ENCODE results near the gene FHIT.

The FHIT gene

DNA sequence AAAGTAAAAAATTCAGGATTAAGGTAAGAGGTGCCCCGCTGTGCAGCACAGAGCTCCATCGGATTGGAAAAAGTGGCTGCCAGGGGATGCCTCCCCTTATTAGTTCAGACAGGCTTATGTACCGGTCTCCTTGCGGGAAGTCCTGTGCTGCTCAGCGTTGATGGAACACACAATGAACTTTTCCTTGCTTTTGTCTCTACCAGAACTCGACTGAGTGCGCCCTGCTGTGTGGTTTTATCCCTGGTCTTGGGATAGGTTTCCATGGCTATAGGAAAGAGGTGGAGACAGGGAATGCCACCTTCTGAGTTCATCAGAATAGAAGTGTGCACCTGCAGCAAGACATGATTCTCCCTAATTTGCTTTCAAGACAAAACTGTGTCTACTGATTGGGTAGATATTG lies 1455.5 kb downstream of the FHIT start:
- DNase-seq (ENCODE audit: low spot score), result no peak

DNA sequence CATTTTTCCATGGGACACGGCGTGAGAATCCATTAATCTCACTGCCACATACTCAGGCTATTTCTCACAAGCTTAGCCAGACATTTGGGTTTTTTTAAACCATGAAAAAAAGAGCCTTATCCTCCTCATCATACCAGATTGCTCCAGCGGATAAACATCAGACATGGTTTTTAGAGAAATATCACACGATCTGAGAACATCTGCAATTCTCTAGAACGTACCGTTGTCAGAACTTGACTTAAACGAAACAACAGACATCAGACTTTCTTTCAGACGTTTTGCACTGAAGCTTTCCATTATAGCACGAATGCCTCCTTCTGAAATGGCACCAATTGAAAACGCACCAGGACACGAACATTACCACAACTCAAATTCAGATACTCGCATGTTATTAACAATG lies 1457.3 kb downstream of the FHIT start:
- no peak for DNase-seq (ENCODE audit: low spot score)

DNA sequence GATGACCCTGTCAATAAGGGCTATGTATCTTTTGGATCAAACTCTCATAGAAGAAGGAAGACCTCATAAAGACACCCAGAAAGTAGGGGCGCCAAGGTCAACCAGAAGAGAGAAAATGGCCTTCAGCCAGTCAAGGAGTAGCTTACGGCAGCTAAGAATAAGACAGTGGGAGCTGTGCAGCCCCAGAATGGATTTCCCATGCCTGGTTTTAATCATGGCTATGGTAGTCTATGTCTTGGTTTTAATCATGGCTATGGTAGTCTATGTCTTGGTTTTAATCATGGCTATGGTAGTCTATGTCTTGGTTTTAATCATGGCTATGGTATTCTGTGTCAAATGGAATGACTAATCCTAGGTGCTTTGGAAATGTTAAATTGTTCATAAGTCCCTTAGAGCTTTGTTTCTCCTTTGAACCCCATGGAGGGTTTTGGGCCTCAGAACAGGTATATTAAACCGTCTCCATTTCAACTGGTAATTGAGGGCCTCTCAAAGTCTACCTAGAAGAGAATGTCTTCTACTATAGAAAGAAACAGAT lies 1459.4 kb downstream of the FHIT start:
- no peak for DNase-seq (ENCODE audit: low spot score)

DNA sequence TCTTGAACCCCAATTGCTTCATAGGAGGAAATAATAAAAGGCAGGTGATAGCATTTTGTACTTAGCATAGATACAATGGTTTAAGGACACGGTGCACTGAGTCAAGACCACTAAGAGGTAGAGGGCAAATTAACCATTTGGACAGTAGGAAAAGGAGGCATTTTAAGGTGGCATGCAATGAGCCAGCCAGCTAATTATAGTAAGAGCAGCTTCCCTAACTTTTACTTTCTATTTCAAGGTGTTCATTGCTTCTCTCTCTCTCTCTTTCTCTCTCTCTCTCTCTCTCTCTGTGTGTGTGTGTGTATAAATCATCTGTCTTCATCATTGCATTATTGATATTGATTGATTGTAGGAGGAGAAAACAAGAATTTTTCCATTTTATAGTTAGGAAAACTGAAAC lies 1461.0 kb downstream of the FHIT start:
- no peak for DNase-seq (ENCODE audit: low spot score)

DNA sequence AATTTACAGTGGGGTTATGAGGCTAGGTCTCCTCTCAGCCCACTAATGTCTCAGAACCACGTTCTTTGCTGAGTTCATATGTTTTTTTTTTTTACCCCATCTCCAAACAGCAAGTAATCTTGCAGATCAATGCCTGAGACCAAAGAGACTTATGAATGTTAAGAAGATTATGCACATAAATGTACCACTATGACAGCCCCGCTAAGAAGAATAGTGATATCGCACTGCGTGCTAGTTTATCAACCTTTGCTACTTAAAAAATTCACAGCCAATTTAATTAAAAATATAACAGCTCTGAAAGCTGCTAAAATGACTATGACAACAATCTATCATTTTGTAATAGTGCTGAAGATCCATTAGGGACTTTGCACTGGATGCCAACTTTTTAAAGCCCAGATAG lies 1462.5 kb downstream of the FHIT start:
- no peak for DNase-seq (ENCODE audit: low spot score)

DNA sequence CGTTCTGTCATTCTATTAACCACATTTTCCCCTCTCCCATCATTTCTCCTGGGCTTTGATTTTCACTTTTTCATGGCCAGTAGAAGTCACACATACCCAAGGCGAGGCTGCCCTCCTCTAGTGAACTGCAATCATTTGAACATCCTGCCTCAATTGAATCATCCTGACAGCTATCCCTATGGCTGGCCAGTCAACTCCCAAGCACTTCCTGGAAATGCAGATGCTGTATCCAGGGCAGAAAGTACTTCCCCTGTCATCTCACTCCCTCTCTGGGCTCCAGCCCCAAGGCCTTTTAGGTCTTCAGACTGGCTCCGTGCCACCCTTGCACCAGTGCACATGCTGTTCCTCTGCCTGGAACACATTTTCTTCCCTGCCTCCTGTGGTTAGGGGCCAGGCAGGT lies 1463.1 kb downstream of the FHIT start:
- DNase-seq (ENCODE audit: low spot score), result no peak

DNA sequence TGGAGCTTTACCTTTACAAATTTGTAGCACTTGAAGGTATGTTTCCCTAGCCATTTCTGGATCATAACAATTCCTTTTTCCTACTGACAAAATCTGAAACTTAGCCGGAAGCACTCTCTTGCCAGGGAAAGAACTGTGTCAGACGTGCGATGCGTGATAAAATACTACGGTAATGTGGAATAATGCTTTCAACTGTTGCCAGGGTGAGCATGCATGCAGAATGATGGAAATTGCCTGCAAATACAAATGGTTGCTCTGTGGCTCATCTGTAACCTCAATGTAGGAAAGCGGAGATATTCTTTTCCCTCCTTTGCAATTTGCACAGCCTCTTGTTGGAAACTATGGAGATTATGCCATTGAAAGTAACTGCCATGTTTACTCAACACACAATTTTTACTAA lies 1464.9 kb downstream of the FHIT start:
- no peak for DNase-seq (ENCODE audit: low spot score)

DNA sequence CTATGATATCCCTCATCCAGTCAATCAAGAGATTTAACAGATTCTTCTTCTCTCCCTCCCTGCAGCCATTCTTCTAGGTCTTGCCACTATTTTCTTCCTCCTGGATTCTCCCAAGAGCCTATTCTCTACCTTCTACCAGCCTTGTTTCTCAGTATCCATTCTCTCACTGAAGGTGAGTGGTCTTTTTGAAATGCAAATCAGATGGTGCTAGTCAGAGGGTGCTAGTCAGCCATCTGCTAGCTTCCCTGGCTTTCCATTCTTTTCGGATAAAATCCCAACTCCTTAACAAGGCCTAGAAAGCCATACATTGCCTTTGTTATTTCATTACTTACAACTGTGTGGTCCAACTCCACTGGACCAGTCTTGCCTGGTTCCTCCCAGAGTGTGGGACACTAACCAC lies 1467.1 kb downstream of the FHIT start:
- no peak for DNase-seq (ENCODE audit: low spot score)

DNA sequence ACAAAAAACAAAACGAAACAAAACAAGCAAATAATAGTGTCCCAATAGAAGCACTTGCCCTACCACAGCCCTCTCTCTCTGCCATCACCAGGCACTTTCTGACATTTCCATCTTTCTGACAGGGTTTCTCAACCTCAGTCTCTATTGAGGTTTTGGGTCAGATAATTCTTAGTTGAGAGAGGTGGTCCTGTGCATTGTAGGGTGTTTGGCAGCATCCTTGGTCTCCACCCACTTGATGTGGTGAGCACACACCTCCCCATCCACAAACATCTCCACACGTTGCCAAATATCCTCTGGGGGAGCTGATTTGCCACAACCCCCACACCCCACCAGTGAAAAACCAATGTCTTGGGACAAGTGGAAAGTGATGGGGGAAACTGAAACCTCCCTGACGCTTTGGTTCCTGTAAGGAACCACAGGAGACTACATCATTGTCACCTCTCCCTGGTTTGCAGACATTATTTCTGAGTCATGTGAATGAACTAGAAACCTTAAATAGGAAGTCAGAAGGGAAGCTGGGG lies 1467.7 kb downstream of the FHIT start:
- DNase-seq (ENCODE audit: low spot score), result no peak

DNA sequence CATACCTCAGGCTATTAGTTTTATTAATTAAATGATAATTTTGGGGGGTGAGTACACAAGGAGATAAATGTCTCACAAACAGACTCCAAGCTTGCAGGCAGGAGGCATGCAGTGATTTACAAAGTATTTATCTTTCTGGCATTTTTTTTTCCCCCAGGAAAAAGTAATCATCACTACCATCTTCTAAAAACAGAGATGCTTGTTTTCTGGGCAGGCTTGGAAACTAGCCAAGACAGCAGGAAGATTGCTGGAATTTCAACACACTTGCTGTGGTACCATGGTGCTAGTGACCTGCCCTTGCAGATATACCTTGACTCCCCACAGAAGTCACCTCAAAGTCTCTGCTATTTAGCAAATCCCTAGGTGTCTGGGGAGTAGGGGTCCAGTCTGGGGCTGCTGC lies 1468.6 kb downstream of the FHIT start:
- no peak for DNase-seq (ENCODE audit: low spot score)

DNA sequence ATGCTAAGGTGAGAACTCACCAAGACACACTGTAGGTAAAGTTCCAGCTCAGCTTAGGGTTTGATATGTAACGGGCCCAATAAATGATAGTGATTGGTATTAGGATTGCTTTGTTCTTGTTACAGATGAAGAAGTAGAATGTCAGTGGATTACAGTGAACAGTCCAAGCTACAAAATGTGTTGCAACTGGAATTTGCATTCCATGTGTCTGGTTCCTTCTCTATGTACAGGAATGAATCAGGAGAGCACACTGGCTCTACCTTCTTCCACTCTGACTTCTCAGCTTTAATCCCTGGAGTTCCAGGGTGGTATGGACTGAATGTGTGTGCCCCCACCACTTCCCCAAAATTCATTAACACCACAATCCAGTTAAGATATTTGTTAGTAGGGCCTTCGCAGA lies 1471.0 kb downstream of the FHIT start:
- DNase-seq (ENCODE audit: low spot score), result no peak

DNA sequence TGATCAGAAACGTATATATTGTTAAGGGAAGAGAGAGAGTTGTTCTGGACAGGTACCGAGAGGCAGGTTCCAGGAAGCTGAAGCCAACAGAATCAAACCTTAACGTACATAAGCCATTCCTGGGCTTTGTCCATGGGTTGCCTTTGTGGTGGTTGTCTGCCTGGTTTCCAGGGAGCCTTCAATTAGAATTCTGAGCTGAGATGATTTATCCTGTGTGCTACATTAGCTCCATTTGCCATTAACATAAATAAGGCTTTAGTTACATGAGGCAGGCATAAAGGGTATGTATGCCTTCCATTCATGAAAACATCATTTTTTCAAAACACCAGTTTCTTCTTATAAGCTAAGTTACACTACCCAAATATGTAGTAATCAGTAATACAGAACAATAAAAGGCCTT lies 1472.0 kb downstream of the FHIT start:
- no peak for DNase-seq (ENCODE audit: low spot score)

DNA sequence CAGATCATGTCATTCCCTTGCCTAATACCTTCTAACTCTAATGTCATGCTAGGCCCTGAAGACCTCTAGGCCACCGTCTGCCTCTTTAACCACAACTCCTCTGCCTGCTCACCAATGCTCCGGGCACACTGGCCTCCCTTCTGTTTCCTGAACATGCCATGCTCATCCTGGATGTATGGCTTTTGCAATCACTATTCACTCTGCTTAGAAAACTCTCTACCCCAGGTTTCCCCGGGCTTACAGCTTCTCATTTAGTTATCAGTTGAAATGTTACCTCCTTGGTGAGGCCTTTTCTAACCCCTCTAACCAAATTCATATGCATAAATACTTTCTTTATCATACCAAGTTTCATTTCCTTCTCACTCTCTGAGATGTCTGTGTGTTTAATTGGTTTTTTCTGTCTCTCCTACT lies 1473.6 kb downstream of the FHIT start:
- DNase-seq (ENCODE audit: low spot score), result no peak

DNA sequence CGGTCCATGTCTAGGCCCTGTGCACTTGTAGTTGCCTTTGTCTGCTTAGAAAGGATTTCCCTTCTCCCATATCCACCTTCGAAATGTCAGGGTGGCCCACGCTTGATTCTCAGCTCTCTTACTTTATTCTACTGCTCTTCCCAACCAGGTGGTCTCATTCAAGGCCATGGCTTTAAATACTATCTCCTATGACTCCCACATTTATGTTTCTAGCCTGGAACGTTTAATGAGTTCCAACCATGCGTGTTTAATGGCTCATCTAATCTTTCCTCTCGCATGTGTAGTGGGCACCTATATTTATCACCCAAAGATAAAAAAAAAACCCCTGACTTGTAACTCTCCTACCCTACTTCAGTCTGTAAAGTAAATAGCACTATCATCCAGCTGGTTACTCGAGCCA lies 1474.2 kb downstream of the FHIT start:
- DNase-seq (ENCODE audit: low spot score), result no peak

DNA sequence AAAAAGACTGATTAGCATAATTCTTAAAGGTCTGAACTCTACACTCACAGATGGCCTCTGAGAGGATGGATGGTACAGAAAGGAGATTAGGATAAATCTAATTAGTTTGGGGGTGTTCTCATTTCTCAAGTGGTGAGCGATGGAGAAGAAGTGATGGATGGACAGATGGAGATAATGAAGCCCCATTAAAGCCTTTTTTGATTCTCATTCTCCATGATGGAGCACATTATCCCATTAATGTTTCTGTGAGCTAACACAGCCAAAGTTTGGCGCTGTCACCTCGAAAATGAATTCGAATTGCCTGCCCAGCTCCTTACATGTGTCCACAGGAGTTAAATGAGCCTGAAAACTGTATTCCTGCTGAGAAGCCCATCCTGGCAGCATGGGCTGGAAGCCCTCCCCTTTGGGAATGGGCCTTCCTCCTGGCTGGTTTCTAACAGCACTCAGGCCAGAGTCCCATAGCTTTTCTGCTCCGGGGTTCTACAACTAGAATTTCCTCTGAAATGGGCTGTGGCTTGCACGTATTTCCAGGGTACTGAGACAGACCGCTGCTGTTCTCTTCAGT lies 1475.4 kb downstream of the FHIT start:
- DNase-seq (ENCODE audit: low spot score), result no peak

DNA sequence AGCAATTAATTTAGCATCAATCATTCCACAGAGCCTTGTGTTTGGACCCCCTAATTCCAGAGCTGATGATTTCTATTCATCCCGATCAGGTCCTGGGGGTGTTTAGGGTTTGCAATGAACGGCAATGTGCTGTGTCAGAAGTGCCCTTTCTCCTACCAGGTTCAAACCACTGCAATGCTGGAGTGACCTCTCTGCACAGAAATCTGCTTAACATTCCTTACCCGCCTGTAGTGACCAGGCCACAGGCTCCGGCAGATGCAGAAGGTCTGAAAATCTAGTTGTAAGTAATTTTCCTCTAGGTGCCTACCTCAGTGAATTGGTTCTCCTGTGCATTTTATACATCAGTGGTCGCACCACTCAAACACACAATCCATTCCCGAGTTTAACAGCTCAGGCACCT lies 1476.1 kb downstream of the FHIT start:
- no peak for DNase-seq (ENCODE audit: low spot score)

DNA sequence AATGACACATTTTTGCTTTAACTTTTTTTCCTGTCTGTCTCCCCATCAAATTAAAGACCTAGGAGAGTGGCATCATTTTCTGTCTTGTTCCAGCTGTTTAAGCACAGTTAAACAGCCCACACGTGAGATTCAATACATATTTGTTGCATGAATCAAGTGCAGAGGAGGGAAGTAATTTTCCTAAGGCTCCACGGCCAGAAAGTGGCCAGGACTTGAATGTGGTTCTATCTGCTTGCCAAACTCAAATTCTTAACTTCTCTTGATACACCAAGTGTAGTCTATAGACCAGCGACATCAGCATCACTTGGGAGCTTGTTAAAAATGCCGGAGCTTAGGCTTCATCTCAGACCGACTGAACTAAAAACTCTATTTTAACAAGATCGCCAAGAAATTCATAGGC lies 1476.6 kb downstream of the FHIT start:
- DNase-seq (ENCODE audit: low spot score), result no peak

DNA sequence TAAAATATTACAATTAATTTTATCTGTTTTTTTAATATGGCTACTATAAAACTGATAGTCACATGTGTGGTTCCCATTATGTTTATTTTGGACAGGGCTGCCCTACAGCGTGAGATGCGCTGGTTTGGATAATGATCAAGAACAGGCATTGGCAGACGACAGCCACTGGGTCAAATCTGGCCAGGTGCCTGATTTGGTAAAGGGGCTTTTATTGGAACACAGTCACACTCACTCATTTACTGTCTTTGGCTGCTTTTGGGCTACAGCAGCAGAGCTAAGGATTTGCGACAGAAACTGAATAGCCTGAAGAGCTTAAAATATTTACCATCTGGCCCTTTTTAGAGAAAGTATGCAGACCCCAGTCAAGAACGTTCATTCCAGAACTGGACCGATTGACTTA lies 1477.3 kb downstream of the FHIT start:
- no peak for DNase-seq (ENCODE audit: low spot score)

DNA sequence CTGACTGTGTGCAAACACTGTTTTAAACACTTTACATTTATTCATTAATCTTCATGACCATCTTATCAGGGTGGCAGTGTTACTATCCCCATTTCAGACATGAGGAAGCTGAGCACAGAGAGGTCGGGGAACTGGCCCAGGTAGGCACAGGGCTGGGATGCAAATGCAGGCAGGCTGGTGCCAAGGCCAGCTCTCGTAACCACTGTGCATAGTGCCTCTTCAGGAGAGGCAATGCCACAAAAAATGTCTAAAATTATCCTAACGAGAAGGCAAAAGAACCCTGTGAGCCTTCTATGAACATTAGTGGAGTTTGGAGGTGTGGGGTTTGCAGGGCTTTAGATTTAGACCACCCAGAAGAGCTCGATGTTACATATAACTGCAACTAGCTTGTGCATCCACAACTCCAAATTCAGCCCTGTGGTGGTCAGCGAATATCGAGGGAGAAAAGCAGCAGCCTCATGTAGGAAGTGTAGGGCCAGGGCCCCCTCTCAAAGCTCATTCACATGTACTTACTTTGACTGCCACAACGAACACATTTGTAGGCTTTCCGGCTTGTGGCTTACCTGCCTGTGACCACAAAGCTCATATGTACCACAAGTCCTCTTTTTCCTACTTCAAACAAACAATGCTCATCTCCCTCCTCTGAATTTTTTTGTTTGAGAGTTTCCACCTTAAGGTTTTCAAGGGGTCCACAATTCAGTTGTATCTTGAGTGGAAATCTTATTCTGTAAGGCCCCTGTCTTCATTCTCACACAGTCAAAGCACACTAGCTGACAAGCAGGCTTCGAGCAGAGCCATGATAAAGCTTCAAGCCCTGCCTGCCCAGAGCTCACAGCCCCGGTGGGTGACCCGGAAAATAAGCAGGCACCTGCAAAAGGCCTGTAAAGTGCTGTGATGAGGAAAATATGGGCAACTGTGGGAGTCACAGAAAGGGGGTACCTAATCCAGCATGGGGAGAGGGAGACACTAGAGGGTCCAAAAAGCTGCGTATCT lies 1478.5 kb downstream of the FHIT start:
- no peak for DNase-seq (ENCODE audit: low spot score)

DNA sequence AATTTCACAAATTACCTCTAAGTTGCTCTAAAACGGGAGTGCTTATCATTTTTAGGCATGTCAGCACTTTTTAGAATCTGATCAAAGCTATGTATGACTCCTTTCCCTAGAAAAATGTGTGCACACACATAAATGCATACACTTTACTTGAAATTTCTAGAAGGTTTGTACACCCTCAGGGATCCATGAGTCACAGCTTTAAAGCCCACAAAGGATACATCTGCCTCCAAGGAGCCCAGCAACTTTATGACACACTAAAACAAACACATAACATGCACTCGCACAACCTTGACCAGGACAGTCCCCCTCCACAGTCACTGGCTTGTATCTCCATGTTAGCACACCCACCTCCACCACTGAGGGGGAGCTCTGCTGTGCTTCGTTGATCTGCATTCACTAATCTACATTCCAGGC lies 1479.5 kb downstream of the FHIT start:
- no peak for DNase-seq (ENCODE audit: low spot score)

DNA sequence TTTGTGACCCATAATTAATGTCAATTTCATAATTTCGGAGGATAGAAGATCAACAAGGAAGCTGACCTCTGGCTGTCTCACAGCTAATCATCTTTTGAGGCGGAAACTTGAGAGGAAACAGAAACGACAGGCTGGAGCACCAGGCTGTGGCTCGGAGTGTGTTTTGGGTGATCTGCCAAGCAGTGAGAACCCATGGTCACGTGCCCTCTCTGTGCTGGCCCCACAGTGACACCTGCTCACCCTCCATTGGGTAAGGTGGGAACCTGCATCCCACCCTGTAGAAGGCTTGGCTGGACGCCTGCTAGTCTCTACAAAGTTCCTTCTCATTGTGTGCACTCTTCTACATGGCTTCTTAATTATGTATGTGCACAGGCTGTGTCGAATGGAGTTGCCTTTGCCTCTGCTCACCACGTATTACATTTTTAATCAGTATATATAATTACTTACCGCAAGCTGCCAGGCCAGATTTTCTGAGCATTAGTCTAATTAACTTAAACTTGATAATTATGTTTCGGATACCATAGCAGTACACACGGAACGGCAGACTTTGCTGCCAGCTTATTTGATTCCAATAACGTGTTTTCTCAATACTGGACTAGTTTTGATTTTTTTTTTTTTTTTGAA lies 1482.0 kb downstream of the FHIT start:
- DNase-seq (ENCODE audit: low spot score), result no peak

DNA sequence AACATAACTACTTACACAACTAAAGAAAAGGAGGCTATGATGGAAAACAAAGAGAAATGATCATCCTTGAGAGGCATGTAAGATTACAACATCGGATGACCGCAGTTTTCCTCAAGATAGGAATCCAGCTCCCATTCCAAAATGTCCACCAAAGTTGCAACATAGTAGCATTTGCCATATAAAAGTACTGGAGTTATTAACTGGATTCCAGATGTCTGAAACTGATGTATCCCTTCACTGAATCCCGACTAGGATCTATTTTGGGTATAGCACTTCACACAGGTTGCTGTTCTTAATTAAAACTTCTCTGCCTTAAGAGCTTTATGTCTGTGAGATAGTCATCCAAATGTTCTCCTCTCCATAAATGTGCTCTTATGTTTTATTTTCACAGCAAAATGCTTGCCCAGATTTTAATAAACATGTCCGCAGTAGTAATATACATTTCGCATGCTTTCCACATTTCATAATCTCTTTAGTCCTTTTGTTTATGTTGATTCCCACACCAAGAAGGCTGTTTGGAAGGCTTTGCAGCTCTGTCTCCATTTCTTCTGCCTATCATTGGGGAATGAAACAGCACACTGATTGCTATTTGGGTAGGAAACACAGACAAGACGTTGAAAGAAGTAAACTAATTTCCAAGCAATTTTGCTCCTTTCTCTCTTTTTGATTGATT lies 1484.9 kb downstream of the FHIT start:
- no peak for DNase-seq (ENCODE audit: low spot score)

Measured in LoVo (cell line).